Spleen (tissue), 11 donors: ENCODE data around the gene SLC41A3. TPM values are rescaled to one million over a fixed set of nuclear protein-coding genes. Genes with fewer than 3 reads are reported as not detected.

Source experiments
- DNase-seq: peaks from one replicate; pipeline ENCODE4 v3.0.0-alpha.2; 2020
- H3K27ac ChIP-seq, 8 donors: fragments of 200-600 bp; sonication (generic) in 7 of 8; 1 replicate in 4 of 8; 2 replicates in 4 of 8; pipeline versions ENCODE4 v1.5.0 to v1.8.0; 2016 to 2021; ENCODE audit warnings: inconsistent platforms in 4 of 8, mild to moderate bottlenecking in 4 of 8, moderate library complexity in 1 of 8
- H3K27me3 ChIP-seq, 7 donors: fragments of 200-600 bp; sonication (generic) in 6 of 7; replicated peaks in 1 of 7; 1 replicate in 4 of 7; 2 replicates in 3 of 7; pipeline versions ENCODE4 v1.5.0 to v1.8.0; 2016 to 2021; ENCODE audit warnings: inconsistent platforms in 3 of 7, mild to moderate bottlenecking in 1 of 7
- H3K36me3 ChIP-seq, 6 donors: fragments of 200-600 bp; sonication (generic) in 5 of 6; 1 replicate in 4 of 6; 2 replicates in 2 of 6; pipeline versions ENCODE4 v1.5.0 to v1.8.0; 2016 to 2021; ENCODE audit warnings: inconsistent platforms in 2 of 6
- H3K4me1 ChIP-seq, 6 donors: fragments of 200-600 bp; sonication (generic) in 5 of 6; 1 replicate in 3 of 6; 2 replicates in 3 of 6; pipeline versions ENCODE4 v1.5.0 to v1.8.0; 2016 to 2021; ENCODE audit warnings: inconsistent platforms in 3 of 6
- H3K4me3 ChIP-seq, 8 donors: fragments of 200-600 bp; sonication (generic) in 7 of 8; 1 replicate in 4 of 8; 2 replicates in 4 of 8; pipeline versions ENCODE4 v1.5.0 to v1.8.0; 2016 to 2021; ENCODE audit warnings: inconsistent platforms in 4 of 8, mild to moderate bottlenecking in 4 of 8, moderate library complexity in 2 of 8
- H3K9me3 ChIP-seq, 8 donors: fragments of 200-600 bp; sonication (generic) in 7 of 8; 1 replicate in 4 of 8; 2 replicates in 4 of 8; pipeline versions ENCODE4 v1.5.0 to v1.8.0; 2016 to 2021; ENCODE audit warnings: inconsistent platforms in 4 of 8
- POLR2A ChIP-seq, 3 donors: fragments of 450-650 bp; IDR thresholded peaks; one replicate each; pipeline ENCODE4 v1.5.1; 2017; ENCODE audit warnings: antibody characterized with exemption in 3 of 3, mild to moderate bottlenecking in 1 of 3
- POLR2AphosphoS5 ChIP-seq, 3 donors: sonication (generic); formaldehyde crosslinking; IDR thresholded peaks; one replicate each; pipeline ENCODE4 v1.5.1; 2017; ENCODE audit warnings: antibody characterized with exemption in 3 of 3
- WGBS, 5 donors: extraction: QIAGEN DNeasy Blood & Tissue Kit in 3 of 5; methylation state at CpG; one replicate each; pipeline versions ENCODE4 v1.1.5 to v1.1.7; 2013 to 2018; 5-methylcytosine and 5-hydroxymethylcytosine counted together
- intact Hi-C: fragments of 100-400 bp; cut with DNase I; formaldehyde crosslinking; loops from one replicate; pipeline ENCODE4 v1.15.0; 2023; ENCODE audit warnings: low total_unique reads
- polyA plus RNA-seq, 3 donors: library from polyadenylated mRNA; stranded (reverse); fragments of 200-250 nt; gene quantifications; one replicate each; pipeline ENCODE4 v1.2.1, GENCODE V29; 2013
- total RNA-seq, 7 donors: library from RNA; depleted of rRNA in 3 of 7; stranded (reverse); fragments of >200 nt in 3 of 7; fragmentation: NEBNext Ultra II Directional in 4 of 7; extraction: Animal tissue kit (Norgen Biotek cat#: 25700) in 4 of 7; gene quantifications; one replicate each; pipeline versions ENCODE4 v1.1.0 to v1.2.1, GENCODE V29; 2016 to 2021
- TF ChIP-seq, protein P1 (sequence below), 11 experiments: fragments of 200-600 bp in 7 of 11; fragments of 450-650 bp in 4 of 11; sonication (generic) in 4 of 11; IDR thresholded peaks in 8 of 11; conservative IDR thresholded peaks in 3 of 11; 1 replicate in 7 of 11; 2 replicates in 4 of 11; pipeline versions ENCODE4 v1.4.0 to v1.8.0; 2016 to 2021; ENCODE audit warnings: antibody characterized with exemption in 11 of 11, inconsistent platforms in 4 of 11, mild to moderate bottlenecking in 1 of 11
- donor health status: healthy with polysubstance abuse.
- donor health status: DM: no; HTN: no; CAD: no; lungs with moderate emphysema.
- donor health status: DM: no; HTN: no; CAD: no.
- donor health status: Bipolar disorder and iron deficiency.
- donor health status: healthy.
- donor health status: DM: no; HTN: no; CAD: no.
- donor health status: DM: yes; HTN: yes; CAD: no.

SLC41A3 gene
- total and polyA plus RNA-seq, 10 donors, result 16.3 to 43.7 (median 33.7) TPM

DNA sequence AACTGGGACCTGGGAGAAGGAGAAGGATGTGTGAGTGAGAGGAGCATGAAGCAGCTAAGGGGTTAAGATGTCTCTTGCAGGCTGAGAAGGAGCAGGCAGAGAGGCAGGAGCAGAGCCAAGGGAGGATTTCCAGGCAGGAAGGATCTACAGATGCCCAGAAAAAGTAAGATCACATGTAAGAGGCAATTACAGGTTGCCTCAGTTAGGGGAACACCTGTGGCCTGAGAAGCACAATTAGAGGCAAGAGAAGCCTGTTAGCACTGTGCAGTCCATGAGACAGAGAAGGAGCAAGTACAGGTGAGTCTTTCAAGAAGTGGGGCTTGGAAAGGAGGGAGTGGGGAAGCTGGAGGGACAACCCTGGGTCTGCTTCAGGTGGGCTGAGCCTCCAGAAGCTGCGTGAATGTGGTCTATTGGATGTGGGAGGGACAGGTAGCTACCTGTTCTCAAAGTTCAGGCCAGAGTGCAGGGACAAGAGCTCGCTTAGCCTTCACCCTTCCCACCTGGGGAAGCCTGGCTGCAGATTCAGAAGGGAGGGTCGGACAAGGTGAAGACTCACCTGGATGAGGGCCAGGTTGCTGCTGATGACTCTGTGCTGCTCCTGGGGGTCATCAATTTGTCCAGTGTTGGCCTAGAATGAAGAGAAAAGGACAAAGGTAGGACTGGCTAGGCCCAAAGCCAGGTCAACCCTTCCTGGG lies 50.7 kb downstream of the SLC41A3 start:
- Histone ChIP-seq H3K36me3 (peaks cover 2 to 76% (median 20%) of the 10 kb centered on the region in 6 donors), H3K4me1 (no peaks in the 10 kb centered on the region), H3K9me3 (peaks cover 3 to 15% (median 10%) of the 10 kb centered on the region in 8 donors), H3K4me3 (no peak overlapping the region), H3K27me3 (no peaks in the 10 kb centered on the region), H3K27ac (no peak overlapping the region)
- 86 to 98% (median 95%) methylated on average over 3 of the region's 3 CpGs for WGBS, 5 donors
- TF ChIP-seq POLR2A (IDR thresholded peaks at IDR 0.05), result no peak
- no peak for TF ChIP-seq POLR2AphosphoS5 (IDR thresholded peaks at IDR 0.05)
- TF ChIP-seq, protein P1, sequence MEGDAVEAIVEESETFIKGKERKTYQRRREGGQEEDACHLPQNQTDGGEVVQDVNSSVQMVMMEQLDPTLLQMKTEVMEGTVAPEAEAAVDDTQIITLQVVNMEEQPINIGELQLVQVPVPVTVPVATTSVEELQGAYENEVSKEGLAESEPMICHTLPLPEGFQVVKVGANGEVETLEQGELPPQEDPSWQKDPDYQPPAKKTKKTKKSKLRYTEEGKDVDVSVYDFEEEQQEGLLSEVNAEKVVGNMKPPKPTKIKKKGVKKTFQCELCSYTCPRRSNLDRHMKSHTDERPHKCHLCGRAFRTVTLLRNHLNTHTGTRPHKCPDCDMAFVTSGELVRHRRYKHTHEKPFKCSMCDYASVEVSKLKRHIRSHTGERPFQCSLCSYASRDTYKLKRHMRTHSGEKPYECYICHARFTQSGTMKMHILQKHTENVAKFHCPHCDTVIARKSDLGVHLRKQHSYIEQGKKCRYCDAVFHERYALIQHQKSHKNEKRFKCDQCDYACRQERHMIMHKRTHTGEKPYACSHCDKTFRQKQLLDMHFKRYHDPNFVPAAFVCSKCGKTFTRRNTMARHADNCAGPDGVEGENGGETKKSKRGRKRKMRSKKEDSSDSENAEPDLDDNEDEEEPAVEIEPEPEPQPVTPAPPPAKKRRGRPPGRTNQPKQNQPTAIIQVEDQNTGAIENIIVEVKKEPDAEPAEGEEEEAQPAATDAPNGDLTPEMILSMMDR (IDR thresholded peaks at IDR 0.05 in 8 of 11, conservative IDR thresholded peaks at IDR 0.05 in 3 of 11), result no peak
- intact Hi-C loops, result no loop called here
- no peak for DNase-seq

DNA sequence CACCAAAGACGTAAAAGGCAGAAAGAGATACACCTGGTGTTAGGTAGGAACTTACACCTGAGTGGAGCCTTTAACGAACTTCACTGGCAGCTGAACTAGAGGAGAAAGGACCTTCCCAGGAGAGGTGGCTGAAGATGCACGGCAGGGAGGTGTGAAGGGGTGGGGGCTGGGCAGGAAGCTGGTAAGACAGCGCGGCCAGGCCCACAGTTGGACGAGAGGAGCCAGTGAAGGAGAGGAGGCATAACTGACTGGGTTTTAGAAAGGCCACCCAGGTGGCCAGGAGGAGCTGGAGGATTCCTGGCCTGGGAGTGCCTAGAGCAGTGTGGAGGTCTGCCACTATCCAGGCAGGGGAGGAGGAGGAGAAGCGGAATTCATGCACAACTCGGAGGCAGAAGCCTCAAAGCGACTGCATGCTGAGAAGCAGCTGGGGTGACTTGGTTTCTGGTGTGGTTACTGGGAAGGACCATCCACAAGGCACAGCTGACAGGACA lies 51.9 kb downstream of the SLC41A3 start:
- Histone ChIP-seq H3K4me3 (no peak overlapping the region), H3K27me3 (no peaks in the 10 kb centered on the region), H3K36me3 (peaks cover 2 to 77% (median 22%) of the 10 kb centered on the region in 6 donors), H3K4me1 (no peaks in the 10 kb centered on the region), H3K9me3 (peaks cover 5 to 23% (median 19%) of the 10 kb centered on the region in 8 donors), H3K27ac (no peak overlapping the region)
- intact Hi-C loops, result no loop called here
- TF ChIP-seq POLR2A (IDR thresholded peaks at IDR 0.05) (no peak), POLR2AphosphoS5 (IDR thresholded peaks at IDR 0.05) (no peak)
- TF ChIP-seq, protein P1 (IDR thresholded peaks at IDR 0.05 in 8 of 11, conservative IDR thresholded peaks at IDR 0.05 in 3 of 11), result no peak
- DNase-seq, result no peak
- WGBS, 5 donors, result 88 to 95% (median 92%) methylated on average over 9 of the region's 9 CpGs

DNA sequence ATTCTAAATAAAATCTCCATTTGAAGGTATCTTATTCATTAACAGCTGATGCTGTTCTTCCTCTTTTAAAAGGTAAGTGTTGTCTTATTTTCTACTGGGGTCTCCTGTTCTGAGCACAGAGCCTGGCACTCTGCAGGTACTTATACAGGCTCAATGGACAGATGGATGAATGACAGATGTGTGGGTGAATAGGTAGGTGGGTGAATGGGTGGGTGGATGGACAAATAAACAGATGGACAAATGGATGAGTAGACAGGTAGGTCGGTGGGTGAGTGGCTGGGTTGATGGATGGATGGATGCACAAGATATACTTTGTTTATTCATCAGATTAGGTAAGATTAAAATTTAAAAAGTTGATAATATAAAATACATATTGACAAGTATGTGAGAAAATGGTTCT lies 53.5 kb downstream of the SLC41A3 start:
- peaks cover 2 to 86% (median 26%) of the 10 kb centered on the region in 6 donors for H3K36me3 ChIP-seq
- no peaks in the 10 kb centered on the region for H3K4me1 ChIP-seq
- no peak overlapping the region for H3K27ac ChIP-seq
- TF ChIP-seq, protein P1 (IDR thresholded peaks at IDR 0.05 in 8 of 11, conservative IDR thresholded peaks at IDR 0.05 in 3 of 11), result no peak
- TF ChIP-seq POLR2AphosphoS5 (IDR thresholded peaks at IDR 0.05), result no peak
- TF ChIP-seq POLR2A (IDR thresholded peaks at IDR 0.05), result no peak
- no peaks in the 10 kb centered on the region for H3K27me3 ChIP-seq
- no peak overlapping the region for H3K4me3 ChIP-seq
- intact Hi-C loops, result no loop called here
- WGBS, 5 donors, result 80 to 88% (median 85%) methylated on average over 1 of the region's 1 CpG
- DNase-seq, result no peak
- peaks cover 5 to 23% (median 19%) of the 10 kb centered on the region in 8 donors for H3K9me3 ChIP-seq

DNA sequence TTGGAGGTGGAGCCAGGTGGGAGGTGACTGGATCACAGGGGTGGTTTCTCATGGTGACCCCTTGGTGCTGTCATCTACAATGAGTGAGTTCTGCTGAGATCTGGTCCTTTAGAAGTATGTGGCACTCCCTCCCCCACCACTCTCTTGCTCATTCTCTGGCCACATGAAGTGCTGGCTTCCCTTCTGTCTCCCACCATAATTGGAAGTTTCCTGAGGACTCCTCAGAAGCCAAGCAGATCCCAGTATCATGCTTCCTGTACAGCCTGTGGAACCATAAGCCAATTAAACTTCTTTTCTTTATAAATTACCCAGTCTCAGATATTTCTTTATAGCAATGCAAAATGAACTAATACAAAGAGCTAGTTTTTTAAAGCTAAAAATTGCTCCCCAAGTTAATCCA lies 54.7 kb downstream of the SLC41A3 start:
- intact Hi-C loops, result no loop called here
- no peak for DNase-seq
- Histone ChIP-seq H3K4me3 (no peak overlapping the region), H3K9me3 (peaks cover 5 to 23% (median 19%) of the 10 kb centered on the region in 8 donors), H3K27me3 (no peaks in the 10 kb centered on the region), H3K27ac (no peak overlapping the region), H3K4me1 (no peaks in the 10 kb centered on the region), H3K36me3 (peaks cover 2 to 86% (median 32%) of the 10 kb centered on the region in 6 donors)
- TF ChIP-seq, protein P1 (IDR thresholded peaks at IDR 0.05 in 8 of 11, conservative IDR thresholded peaks at IDR 0.05 in 3 of 11), result no peak
- TF ChIP-seq POLR2A (IDR thresholded peaks at IDR 0.05) (no peak), POLR2AphosphoS5 (IDR thresholded peaks at IDR 0.05) (no peak)
